AG04450 (cell line): ENCODE measurements around the gene ICAM1. TPM values are rescaled to one million over a fixed set of nuclear protein-coding genes. Genes with fewer than 3 reads are reported as not detected.
"Not testable (repeated sequence)": the region's sequence is repeated elsewhere in the genome, so short reads cannot be mapped to it uniquely, and the experiment has no call there.

Experiments
- CTCF ChIA-PET: fragments of 300-600, 350-600 bp; formaldehyde crosslinking; extraction: SDS; loops from one replicate; lab custom pipeline; 2022; ENCODE audit warnings: antibody characterized with exemption, inconsistent platforms; lab: Charles Lee
- POLR2A ChIA-PET: fragments of 350-600 bp; formaldehyde crosslinking; extraction: SDS; loops from one replicate; lab custom pipeline; 2021; ENCODE audit warnings: antibody characterized with exemption, inconsistent platforms; lab: Yijun Ruan, JAX
- DNase-seq: peaks from one replicate; pipeline ENCODE4 v3.0.0-alpha.2; 2011; ENCODE audit warnings: low read depth, low spot score
- H3K27ac ChIP-seq: one replicate; pipeline ENCODE4 v1.5.1; 2012; ENCODE audit warnings: low read depth, low read length, control low read depth
- H3K27me3 ChIP-seq: one replicate; pipeline ENCODE4 v1.6.0; 2012; ENCODE audit warnings: low read length; ENCODE audit not compliant: control insufficient read depth, insufficient read depth
- H3K4me3 ChIP-seq: 2 replicates; pipeline ENCODE4 v1.5.1; 2011; ENCODE audit warnings: mild to moderate bottlenecking, low read depth, low read length, control low read depth
- H3K9me3 ChIP-seq: 2 replicates; pipeline ENCODE4 v1.5.1; 2012; ENCODE audit warnings: low read length; ENCODE audit not compliant: control insufficient read depth, insufficient read depth
- polyA plus RNA-seq: library from polyadenylated mRNA; depleted of rRNA; stranded (reverse); fragments of >200 nt; gene quantifications from 2 replicates; pipeline ENCODE4 v1.2.3, GENCODE V29; 2011
- TF ChIP-seq, protein P1 (sequence below): IDR thresholded peaks from 2 replicates; pipeline ENCODE4 v1.5.1; 2011; ENCODE audit warnings: low read depth, low read length, control low read depth, inconsistent platforms

The ICAM1 gene
- polyA plus RNA-seq, 1 experiment, result 40.4 TPM

- Histone ChIP-seq H3K4me3 (no peak overlapping the region), H3K9me3 (no peaks in the 10 kb centered on the region), H3K27ac (no peak overlapping the region), H3K27me3 (no peaks in the 10 kb centered on the region)
- ChIA-PET CTCF (interaction anchor here (0.6 to 1.6 kb wide), 4 partner anchors 13 to 293 kb away, joined by 3 to 6 read pairs (median 4); no protein-coding TSS in a partner anchor), POLR2A (interaction anchor here (1.2 to 1.4 kb wide), 2 partner anchors 9 to 10 kb away, joined by 3 to 5 read pairs; partner anchors contain the start of genes ICAM1 and ICAM5)
- TF ChIP-seq, protein P1, sequence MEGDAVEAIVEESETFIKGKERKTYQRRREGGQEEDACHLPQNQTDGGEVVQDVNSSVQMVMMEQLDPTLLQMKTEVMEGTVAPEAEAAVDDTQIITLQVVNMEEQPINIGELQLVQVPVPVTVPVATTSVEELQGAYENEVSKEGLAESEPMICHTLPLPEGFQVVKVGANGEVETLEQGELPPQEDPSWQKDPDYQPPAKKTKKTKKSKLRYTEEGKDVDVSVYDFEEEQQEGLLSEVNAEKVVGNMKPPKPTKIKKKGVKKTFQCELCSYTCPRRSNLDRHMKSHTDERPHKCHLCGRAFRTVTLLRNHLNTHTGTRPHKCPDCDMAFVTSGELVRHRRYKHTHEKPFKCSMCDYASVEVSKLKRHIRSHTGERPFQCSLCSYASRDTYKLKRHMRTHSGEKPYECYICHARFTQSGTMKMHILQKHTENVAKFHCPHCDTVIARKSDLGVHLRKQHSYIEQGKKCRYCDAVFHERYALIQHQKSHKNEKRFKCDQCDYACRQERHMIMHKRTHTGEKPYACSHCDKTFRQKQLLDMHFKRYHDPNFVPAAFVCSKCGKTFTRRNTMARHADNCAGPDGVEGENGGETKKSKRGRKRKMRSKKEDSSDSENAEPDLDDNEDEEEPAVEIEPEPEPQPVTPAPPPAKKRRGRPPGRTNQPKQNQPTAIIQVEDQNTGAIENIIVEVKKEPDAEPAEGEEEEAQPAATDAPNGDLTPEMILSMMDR, result no peak
- no peak for DNase-seq
Measured at GRCh38 chr19:10279737-10280442, 9.0 kb downstream of the ICAM1 start.

- H3K4me3 ChIP-seq, CTCF ChIA-PET, H3K27me3 ChIP-seq, H3K9me3 ChIP-seq, H3K27ac ChIP-seq, DNase-seq: not testable (repeated sequence)
- POLR2A ChIA-PET, result interaction anchor here (0.7 kb wide), 1 partner anchor 109 kb away, joined by 6 read pairs; no protein-coding TSS in a partner anchor
Measured at GRCh38 chr19:10282043-10282442, 11.1 kb downstream of the ICAM1 start.

GRCh38 chr19:10283301-10284064 is 12.6 kb downstream of the ICAM1 start:
- TF ChIP-seq, protein P1, result no peak

DNA sequence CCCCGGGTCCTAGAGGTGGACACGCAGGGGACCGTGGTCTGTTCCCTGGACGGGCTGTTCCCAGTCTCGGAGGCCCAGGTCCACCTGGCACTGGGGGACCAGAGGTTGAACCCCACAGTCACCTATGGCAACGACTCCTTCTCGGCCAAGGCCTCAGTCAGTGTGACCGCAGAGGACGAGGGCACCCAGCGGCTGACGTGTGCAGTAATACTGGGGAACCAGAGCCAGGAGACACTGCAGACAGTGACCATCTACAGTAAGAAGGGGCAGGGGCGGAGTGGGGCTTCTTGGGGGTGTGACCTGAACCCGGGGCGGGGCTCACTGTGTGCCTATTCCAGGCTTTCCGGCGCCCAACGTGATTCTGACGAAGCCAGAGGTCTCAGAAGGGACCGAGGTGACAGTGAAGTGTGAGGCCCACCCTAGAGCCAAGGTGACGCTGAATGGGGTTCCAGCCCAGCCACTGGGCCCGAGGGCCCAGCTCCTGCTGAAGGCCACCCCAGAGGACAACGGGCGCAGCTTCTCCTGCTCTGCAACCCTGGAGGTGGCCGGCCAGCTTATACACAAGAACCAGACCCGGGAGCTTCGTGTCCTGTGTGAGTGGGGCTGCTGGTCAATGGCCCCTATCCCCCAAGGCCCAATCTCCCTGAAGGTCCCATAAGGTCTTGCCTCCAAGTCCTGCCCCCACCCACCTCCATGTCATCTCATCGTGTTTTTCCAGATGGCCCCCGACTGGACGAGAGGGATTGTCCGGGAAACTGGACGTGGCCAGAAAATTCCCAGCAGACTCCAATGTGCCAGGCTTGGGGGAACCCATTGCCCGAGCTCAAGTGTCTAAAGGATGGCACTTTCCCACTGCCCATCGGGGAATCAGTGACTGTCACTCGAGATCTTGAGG is 13.4 kb downstream of the ICAM1 start:
- Histone ChIP-seq H3K4me3 (no peak overlapping the region), H3K9me3 (no peaks in the 10 kb centered on the region; the same call in 1 of the 2 replicates), H3K27ac (no peak overlapping the region), H3K27me3 (no peaks in the 10 kb centered on the region)
- TF ChIP-seq, protein P1, result no peak
- POLR2A ChIA-PET, result no interaction called here
- no peak for DNase-seq
- CTCF ChIA-PET, result no interaction called here

More at GRCh38 chr19:10283301-10284064, 12.6 kb downstream of the ICAM1 start:
- DNase-seq, result no peak
- no peak overlapping the region for H3K27ac ChIP-seq
- no peak overlapping the region for H3K4me3 ChIP-seq
- no peaks in the 10 kb centered on the region; the same call in 1 of the 2 replicates for H3K9me3 ChIP-seq
- no peaks in the 10 kb centered on the region for H3K27me3 ChIP-seq
- POLR2A ChIA-PET, result no interaction called here
- CTCF ChIA-PET, result no interaction called here

GRCh38 chr19:10284960-10285278 is 14.0 kb downstream of the ICAM1 start:
- H3K4me3 ChIP-seq, result no peak overlapping the region
- H3K27me3 ChIP-seq, result no peaks in the 10 kb centered on the region
- no peak for DNase-seq
- no peaks in the 10 kb centered on the region; the same call in 1 of the 2 replicates for H3K9me3 ChIP-seq
- H3K27ac ChIP-seq, result no peak overlapping the region
- ChIA-PET CTCF (interaction anchor here (2.1 kb wide), 1 partner anchor 104 kb away, joined by 8 read pairs; no protein-coding TSS in a partner anchor), POLR2A (no interaction called here)
- TF ChIP-seq, protein P1, result no peak
